Measurements from ENCODE around the gene KHK.

GRCh38 chr2:27040282-27040681, 46.3 kb upstream of the KHK start:
- TF ChIP-seq GATA3 (IDR thresholded peaks at IDR 0.05; ENCODE audit: low read depth, low read length) (no peak), GATA2 (IDR thresholded peaks at IDR 0.05; ENCODE audit: low read depth, low read length) (no peak)
